Right lobe of liver (tissue), 6 donors: ENCODE measurements around the gene SOX15. TPM values are rescaled to one million over a fixed set of nuclear protein-coding genes. Genes with fewer than 3 reads are reported as not detected.

ENCODE experiments used
- ATAC-seq, 4 donors: fragments of 200-7000 bp; cut with Tn5 transposase; one replicate each; pipeline ENCODE4 v1.9.1; 2020; ENCODE audit warnings: mild to moderate bottlenecking in 4 of 4, moderate library complexity in 4 of 4
- DNase-seq, 3 donors: peaks; one replicate each; pipeline ENCODE4 v3.0.0-alpha.2; 2020
- H3K27ac ChIP-seq, 3 donors: fragments of 200-600 bp; one replicate each; pipeline ENCODE4 v1.8.0; 2022
- H3K27me3 ChIP-seq, 2 donors: fragments of 200-600 bp; one replicate each; pipeline ENCODE4 v1.8.0; 2022
- H3K36me3 ChIP-seq, 4 donors: fragments of 200-600 bp; sonication (generic) in 1 of 4; one replicate each; pipeline versions ENCODE4 v1.5.1 to v1.8.0; 2017 to 2022; ENCODE audit warnings: control low read depth in 1 of 4
- H3K4me1 ChIP-seq, 4 donors: fragments of 200-600 bp; sonication (generic) in 1 of 4; one replicate each; pipeline versions ENCODE4 v1.5.1 to v1.8.0; 2017 to 2022; ENCODE audit warnings: control low read depth in 1 of 4
- H3K4me3 ChIP-seq, 3 donors: fragments of 200-600 bp; one replicate each; pipeline ENCODE4 v1.8.0; 2022
- H3K9me3 ChIP-seq, 4 donors: fragments of 200-600 bp; sonication (generic) in 1 of 4; one replicate each; pipeline versions ENCODE4 v1.5.1 to v1.8.0; 2017 to 2022; ENCODE audit warnings: control low read depth in 1 of 4
- POLR2A ChIP-seq: fragments of 450-650 bp; IDR thresholded peaks from one replicate; pipeline ENCODE4 v1.6.1; 2017; ENCODE audit warnings: antibody characterized with exemption, mild to moderate bottlenecking
- WGBS: methylation state at CpG from one replicate; pipeline ENCODE4 v1.1.6; 2018; ENCODE audit warnings: low coverage, low lambda C conversion rate; ENCODE audit not compliant: insufficient coverage; ENCODE audit errors: missing lambda C conversion rate; 5-methylcytosine and 5-hydroxymethylcytosine counted together
- intact Hi-C, 2 donors: fragments of 100-400 bp; cut with DNase I; formaldehyde crosslinking; loops; one replicate each; pipeline versions ENCODE4 v1.11.2 to v1.14.1; 2022
- total RNA-seq, 6 experiments: library from RNA; depleted of rRNA in 2 of 6; stranded (reverse); fragments of >200 nt in 2 of 6; fragmentation: NEBNext Ultra II Directional in 3 of 6; extraction: Animal tissue kit (Norgen Biotek cat#: 25700) in 3 of 6; gene quantifications; one replicate each; pipeline versions ENCODE4 v1.1.0 to v1.2.4, GENCODE V29; 2016 to 2023
- TF ChIP-seq, protein P1 (sequence below), 4 donors: fragments of 200-600 bp in 3 of 4; fragments of 450-650 bp in 1 of 4; IDR thresholded peaks; one replicate each; pipeline versions ENCODE4 v1.5.1 to v1.8.0; 2016 to 2022; ENCODE audit warnings: antibody characterized with exemption in 4 of 4, mild to moderate bottlenecking in 2 of 4
- donor health status: DM: no; HTN: yes; CAD: no.
- donor health status: DM: no; HTN: no; CAD: no.
- donor health status: DM: no; HTN: no; CAD: no.
- donor health status: DM: no; HTN: yes; CAD: no.
- donor health status: DM: no; HTN: yes; CAD: no.

Gene SOX15
- total RNA-seq, 6 experiments from 2014 or later, result not detected

DNA sequence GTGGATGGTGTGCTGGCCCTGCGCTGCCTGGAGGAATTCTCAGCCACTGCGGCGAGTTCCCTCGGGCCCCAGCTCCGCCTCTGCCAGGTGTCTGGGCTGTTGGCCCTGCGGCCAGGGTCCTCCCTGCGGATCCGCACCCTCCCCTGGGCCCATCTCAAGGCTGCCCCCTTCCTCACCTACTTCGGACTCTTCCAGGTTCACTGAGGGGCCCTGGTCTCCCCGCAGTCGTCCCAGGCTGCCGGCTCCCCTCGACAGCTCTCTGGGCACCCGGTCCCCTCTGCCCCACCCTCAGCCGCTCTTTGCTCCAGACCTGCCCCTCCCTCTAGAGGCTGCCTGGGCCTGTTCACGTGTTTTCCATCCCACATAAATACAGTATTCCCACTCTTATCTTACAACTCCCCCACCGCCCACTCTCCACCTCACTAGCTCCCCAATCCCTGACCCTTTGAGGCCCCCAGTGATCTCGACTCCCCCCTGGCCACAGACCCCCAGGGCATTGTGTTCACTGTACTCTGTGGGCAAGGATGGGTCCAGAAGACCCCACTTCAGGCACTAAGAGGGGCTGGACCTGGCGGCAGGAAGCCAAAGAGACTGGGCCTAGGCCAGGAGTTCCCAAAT is 32.6 kb downstream of the SOX15 start:
- intact Hi-C loops, result no loop called here
- Histone ChIP-seq H3K4me1 (peaks cover 0 to 20% (median 11%) of the 10 kb centered on the region in 4 donors), H3K27me3 (no peaks in the 10 kb centered on the region), H3K9me3 (no peaks in the 10 kb centered on the region), H3K36me3 (no peaks in the 10 kb centered on the region), H3K4me3 (no peak overlapping the region), H3K27ac (peak overlapping the region; percentile 74 to 92 (median 78))
- WGBS, result 52% methylated on average over 8 of the region's 19 CpGs
- no peak for ATAC-seq
- TF ChIP-seq, protein P1, sequence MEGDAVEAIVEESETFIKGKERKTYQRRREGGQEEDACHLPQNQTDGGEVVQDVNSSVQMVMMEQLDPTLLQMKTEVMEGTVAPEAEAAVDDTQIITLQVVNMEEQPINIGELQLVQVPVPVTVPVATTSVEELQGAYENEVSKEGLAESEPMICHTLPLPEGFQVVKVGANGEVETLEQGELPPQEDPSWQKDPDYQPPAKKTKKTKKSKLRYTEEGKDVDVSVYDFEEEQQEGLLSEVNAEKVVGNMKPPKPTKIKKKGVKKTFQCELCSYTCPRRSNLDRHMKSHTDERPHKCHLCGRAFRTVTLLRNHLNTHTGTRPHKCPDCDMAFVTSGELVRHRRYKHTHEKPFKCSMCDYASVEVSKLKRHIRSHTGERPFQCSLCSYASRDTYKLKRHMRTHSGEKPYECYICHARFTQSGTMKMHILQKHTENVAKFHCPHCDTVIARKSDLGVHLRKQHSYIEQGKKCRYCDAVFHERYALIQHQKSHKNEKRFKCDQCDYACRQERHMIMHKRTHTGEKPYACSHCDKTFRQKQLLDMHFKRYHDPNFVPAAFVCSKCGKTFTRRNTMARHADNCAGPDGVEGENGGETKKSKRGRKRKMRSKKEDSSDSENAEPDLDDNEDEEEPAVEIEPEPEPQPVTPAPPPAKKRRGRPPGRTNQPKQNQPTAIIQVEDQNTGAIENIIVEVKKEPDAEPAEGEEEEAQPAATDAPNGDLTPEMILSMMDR (IDR thresholded peaks at IDR 0.05), result no peak
- TF ChIP-seq POLR2A, result no peak
- DNase-seq, result no peak

DNA sequence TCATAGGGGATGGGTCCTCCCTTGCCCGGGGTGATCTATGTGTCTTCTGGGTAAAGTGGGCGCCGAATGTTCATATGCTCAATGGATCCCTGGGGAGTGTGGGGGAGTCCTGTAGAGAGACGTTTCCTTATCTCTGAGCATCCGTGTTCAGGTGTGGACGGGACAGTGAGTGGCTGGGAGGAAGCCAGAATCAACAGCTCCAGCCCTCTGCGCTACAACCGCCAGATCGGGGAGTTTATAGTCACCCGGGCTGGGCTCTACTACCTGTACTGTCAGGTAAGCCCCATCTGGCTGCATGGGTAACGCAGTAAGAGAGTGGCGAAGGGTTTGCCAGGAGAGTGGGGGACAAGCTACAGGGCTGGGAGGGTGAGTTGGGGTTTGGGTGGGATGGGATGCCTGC is 33.3 kb downstream of the SOX15 start:
- WGBS, result 60% methylated on average over 9 of the region's 12 CpGs
- no peak for ATAC-seq
- H3K27ac ChIP-seq, result no peak overlapping the region
- H3K9me3 ChIP-seq, result no peaks in the 10 kb centered on the region
- intact Hi-C loops, result no loop called here
- no peak for DNase-seq
- peaks cover 0 to 20% (median 11%) of the 10 kb centered on the region in 4 donors for H3K4me1 ChIP-seq
- H3K27me3 ChIP-seq, result no peaks in the 10 kb centered on the region
- H3K4me3 ChIP-seq, result no peak overlapping the region
- TF ChIP-seq POLR2A, result no peak
- TF ChIP-seq, protein P1 (IDR thresholded peaks at IDR 0.05), result no peak
- H3K36me3 ChIP-seq, result no peaks in the 10 kb centered on the region

DNA sequence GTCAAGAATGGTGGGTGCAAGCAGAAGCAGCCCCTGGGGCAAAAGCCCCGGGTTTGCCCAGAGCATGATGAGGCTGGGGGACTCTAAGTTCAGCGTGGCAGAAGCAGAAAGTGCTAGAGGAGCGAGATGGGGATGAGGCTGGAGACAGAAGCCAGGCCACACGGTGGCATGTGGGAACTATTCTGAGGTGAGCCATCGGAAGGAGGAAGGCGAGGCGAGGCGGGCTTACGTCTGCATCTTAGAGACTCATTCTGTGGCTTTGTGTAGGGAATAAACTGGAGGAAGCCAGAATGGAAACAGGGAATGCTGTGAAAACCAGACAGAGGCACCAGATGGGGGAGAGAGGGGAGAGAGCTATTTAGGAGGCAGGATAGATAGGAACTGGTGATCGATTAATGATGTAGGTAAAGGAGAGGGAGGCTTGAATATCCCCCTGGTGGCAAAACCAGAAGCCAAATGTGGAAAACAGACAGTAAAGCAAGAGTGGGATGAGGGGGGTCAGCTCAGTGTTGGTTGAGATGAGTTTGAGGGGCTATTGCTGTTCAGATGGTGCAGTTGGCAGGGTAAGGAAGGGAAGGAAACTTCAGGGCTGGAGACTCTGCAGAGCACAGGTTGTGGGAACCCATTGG is 34.5 kb downstream of the SOX15 start:
- no peak for TF ChIP-seq POLR2A
- TF ChIP-seq, protein P1 (IDR thresholded peaks at IDR 0.05), result no peak
- WGBS, result 63% methylated on average over 10 of the region's 10 CpGs
- no peak for ATAC-seq
- H3K9me3 ChIP-seq, result no peaks in the 10 kb centered on the region
- intact Hi-C loops, result no loop called here
- H3K27me3 ChIP-seq, result no peaks in the 10 kb centered on the region
- H3K27ac ChIP-seq, result no peak overlapping the region
- H3K36me3 ChIP-seq, result no peaks in the 10 kb centered on the region
- H3K4me3 ChIP-seq, result no peak overlapping the region
- peaks cover 0 to 15% (median 8%) of the 10 kb centered on the region in 4 donors for H3K4me1 ChIP-seq
- no peak for DNase-seq

DNA sequence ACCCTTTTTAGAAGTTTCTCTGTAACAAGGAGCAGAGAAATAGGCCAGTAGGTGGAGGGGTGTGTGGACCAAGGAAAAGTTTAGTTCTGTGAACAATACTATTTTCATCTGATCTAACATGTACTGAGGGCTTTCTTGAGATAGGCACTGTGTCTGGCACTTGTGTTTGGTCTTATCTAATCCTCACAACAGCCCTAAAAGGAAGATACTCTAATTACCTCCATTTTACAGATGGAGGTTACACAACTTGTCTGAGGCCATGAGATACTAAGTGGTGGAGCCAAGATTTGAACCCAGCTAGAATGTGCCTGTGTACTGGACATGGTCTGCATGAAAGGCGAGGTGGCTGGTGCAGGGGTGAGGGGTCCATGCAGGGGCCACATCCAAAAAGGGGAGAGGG is 36.5 kb downstream of the SOX15 start:
- intact Hi-C loops, result no loop called here
- Histone ChIP-seq H3K4me3 (no peak overlapping the region), H3K9me3 (no peaks in the 10 kb centered on the region), H3K27me3 (no peaks in the 10 kb centered on the region), H3K4me1 (peaks cover 0 to 4% (median 2%) of the 10 kb centered on the region in 4 donors), H3K27ac (peak overlapping the region in 1 of 3 donors; percentile 16), H3K36me3 (no peaks in the 10 kb centered on the region)
- 100% methylated on average over 1 of the region's 1 CpG for WGBS
- ATAC-seq (no peak), DNase-seq (no peak)
- TF ChIP-seq, protein P1 (IDR thresholded peaks at IDR 0.05), result no peak
- no peak for TF ChIP-seq POLR2A
